COLO668 (cell line): ENCODE data around the gene EPHA6.
A peak's percentile ranks its signal among the peaks of the same experiment; 100 is the strongest.

Experiments
- DNase-seq: peaks from one replicate; lab custom pipeline; 2025; ENCODE audit not compliant: unreplicated experiment; lab: John Stamatoyannopoulos, UW

EPHA6 gene

DNA sequence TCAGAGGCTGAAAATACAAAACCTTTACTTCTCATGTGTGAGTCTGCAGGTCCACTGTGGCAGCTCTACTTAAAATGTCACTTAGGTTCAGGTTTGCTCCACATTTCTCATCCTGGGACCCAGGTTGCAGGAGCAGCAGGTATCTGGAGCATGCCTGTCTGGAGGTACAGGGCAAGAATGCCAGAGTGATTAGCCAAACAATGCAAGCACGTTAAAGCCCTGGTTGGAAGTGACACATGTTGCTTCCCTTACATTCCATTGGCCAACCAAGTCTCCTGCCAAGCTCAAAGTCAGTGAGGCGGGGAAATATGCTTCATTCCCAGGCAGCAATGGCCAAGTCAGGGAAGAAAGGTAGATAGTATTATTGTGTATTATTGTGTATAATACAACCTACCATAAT lies 873.3 kb downstream of the EPHA6 start:
- DNase-seq, result no peak

DNA sequence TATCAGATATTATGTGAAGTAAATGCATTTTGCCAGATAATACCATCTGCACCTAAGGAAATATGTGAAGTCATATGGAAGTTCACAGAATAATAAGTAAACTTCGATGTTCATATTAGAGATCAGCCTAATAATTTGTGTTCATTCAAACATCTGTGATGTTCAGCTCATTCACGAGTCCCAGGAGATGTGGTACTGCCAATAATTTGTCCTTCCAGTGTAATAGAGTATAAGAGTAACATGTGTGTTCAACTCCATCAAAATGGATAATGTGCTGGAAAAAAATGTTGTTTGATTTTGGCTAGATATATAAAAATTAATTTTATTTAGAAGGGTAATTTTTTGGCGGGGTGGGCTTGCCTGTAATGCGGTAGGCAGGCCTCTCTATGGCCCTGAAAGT lies 874.7 kb downstream of the EPHA6 start:
- DNase-seq, result no peak

DNA sequence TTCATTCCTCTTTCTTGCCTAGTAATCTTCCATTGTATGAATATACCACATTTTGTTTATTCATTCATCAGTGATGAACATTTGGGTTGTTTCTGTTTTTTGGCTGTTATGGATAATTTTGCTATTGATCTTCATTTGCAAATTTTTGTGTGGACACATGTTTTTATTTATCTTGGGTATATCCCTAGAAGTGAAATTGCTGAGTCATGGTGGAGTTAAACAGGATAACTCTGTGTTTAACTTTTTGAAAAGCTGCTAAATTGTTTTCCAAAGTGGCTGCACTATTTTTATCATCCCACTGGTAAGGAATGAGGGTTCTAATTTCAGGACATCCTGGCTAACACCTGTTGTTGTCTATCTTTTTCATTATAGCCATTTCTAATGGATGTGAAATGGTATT lies 875.6 kb downstream of the EPHA6 start:
- no peak for DNase-seq

DNA sequence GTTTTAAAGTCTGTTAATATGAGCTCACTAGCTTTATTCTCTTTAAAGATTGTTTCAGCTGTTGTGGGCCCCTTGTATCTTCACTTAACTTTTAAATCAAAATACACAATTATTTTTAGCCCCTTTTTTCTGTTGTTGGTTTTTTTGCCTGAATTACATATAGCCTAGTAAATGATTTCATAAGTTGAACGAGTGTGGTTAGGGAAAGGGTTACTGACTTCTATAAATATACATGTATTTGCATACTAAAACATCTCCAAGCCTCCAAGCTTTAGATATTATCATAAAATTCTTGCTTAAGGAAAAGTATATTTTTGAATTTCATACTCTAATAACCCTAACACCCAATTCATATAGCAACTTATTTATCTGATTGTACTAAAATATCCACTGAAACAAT lies 877.0 kb downstream of the EPHA6 start:
- no peak for DNase-seq

DNA sequence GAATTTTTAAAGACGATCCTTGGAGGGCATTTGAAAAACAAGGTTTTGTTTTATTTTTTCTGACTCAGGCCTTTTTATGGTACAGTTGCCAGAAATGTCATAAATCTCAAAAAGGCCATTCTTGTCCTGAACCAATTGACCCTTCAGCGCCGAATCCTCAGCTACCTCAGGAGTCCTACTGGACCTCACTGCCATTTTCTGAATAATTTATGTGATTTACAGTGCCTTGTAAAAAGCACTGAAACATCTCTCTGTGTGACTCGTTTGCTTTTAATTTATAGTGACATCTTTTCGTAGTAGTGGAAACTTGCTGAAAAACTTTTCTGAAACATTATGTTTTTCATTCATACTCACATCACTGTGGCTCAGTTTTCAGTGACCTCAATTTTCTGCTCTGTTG lies 878.0 kb downstream of the EPHA6 start:
- no peak for DNase-seq

DNA sequence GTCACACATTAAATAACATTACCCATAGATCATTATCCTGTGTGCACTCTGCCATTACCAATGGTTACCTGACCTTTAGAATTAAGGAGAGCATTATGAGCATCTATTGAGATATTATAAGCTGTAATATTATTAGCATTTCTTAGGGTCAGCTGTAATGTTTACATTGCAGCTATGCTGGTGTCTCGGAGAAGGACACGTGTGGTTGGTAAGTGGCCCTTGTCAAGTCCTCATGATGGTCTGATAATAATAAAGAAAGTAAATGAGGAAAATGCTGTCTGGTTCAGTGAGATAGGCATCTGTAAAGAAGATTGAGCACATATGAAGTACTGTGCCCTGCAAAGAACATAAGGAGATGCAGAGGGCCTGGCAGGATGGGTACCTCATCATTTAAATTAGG lies 878.4 kb downstream of the EPHA6 start:
- no peak for DNase-seq

DNA sequence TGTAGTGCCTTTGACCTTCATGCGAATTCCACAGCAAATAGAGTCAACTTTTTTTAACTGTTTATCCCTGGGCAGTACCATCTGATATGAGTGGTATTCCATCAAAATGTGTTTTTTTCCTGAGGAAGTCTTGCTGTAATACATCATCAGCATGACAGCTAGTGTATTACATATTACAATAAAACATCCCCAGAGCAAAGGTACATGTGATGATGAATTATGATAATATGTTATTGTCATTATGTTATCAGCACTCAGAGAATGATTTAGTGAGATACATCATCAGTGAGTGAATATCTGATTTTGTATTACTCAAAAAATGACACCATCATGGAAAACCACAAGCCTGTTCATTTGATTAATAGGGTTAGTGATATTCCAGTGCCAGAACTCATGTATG lies 880.5 kb downstream of the EPHA6 start:
- no peak for DNase-seq

DNA sequence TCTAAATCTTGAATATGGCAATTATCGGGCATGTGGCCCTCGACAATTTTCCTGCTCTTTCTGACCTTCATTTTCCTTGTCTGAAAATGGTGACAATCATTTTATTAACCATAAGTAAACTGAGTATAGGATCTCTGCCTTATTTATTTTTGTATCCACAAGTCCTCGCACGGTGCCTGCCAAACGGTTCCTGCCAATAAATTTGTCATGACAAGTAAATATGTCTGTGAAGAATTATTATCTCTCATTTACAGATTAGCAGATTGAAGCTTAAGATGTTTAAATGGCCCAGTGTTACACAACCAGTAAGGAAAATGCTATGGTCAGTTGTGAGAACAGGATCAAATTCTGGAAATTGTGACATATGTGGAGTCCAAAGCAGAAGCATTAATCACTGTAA lies 884.3 kb downstream of the EPHA6 start:
- no peak for DNase-seq

DNA sequence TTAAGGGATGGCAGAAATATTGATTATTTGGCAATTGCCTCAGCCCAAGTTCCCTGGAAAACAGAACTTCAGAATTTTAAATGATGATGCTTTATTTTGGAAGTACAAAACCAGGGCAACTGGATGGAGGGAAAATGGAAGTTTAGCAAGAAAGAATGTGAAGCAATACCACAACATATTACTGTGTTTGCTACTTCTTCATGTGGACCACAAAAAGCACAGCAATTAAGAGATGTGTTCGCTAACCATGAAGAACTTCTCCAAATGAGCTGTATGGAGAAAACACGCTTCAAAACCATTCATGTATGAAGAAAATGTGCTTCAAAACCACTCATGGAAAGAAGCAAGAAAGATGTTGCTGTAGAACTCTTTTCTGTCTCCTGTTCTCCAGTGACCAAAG lies 885.5 kb downstream of the EPHA6 start:
- DNase-seq, result no peak

DNA sequence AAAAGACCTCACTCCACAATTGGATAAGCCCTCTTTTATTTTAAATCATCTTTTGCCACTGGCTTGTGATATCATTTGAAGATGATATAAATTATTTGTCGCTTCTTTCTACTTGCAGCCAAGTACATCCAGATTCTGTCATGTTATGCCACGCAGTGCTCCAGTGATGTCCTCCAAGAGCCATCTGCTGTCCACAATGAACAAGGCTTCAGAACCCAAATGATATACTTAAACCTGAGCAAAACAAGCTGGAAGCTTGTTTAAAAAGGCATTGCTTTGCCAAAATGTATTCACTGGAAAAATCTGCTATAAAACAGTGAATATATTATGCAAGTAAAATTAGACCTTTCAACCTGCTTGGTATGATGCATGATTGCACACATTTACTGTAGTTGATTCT lies 891.4 kb downstream of the EPHA6 start:
- no peak for DNase-seq

DNA sequence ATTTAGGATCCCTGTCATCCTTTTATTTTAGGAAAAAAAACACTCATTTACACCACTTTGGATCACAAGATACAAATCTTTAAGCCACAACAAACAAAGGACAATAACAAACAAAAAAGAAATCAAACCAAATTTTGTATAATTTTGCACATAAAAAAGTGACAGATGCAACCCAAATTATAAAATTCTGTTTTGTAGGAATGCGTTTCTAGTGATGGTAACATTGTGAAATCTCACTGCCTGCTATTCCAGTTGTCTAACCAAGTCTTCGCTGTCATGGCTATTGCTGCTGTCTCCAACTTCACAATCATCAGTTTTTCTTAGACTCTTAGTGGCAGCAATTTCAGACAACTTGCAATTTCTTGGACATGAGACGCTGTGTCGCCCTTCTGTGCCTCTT lies 891.8 kb downstream of the EPHA6 start:
- DNase-seq, result no peak

DNA sequence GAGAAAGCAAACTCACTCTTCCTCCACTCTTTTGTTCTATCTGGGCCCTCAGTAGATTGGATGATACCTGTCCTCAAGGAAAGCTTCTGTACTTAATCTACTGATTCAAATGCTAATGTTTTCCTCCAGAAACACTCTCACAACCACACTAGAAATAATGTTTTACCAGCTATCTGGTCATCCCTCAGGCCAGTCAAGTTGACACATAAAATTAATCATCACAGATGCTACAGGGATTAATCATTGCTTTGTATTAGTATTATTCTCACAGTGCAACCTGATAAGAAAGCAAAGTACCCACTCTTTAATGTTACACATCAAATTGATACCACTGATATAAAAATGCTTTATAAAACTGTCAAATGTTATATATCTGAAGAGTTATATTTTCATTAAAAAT lies 897.3 kb downstream of the EPHA6 start:
- DNase-seq, result no peak

DNA sequence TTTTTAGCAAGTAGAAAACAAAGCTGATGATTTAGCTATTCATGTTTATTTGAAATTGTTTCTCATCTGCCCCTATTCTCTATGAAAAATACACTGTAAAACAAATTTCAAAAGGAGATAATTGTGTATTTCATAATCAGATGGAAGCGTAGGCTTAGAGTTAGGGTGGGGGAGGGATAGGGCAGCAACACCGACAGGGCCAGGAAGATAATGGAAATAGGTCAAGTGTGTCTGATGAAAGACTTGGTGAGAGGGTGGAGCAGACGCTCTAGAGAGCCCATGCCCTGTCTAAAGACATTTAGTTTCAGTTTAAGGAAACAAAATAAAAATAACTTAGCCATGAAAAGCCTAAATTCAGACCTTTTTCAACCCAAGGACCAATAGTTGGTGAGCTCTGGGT lies 898.5 kb downstream of the EPHA6 start:
- no peak for DNase-seq

DNA sequence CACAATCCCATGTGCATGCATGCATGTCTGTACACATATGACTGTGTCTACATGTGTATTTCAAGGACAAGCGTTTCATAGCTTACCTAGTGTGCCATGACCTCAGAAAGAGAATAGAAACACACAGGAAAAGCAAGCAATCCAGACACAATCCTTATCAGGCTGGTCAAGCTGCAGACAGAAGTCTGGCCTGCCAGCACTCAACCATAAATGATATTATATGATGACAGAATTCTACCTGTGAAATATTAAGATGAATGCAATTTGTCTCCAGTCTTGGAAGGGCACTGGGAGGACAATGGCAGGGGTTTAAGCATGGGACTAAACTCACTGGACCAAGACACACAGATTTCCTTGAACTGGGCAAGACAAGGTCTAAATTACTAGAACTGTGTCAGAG lies 899.2 kb downstream of the EPHA6 start:
- DNase-seq, result no peak

DNA sequence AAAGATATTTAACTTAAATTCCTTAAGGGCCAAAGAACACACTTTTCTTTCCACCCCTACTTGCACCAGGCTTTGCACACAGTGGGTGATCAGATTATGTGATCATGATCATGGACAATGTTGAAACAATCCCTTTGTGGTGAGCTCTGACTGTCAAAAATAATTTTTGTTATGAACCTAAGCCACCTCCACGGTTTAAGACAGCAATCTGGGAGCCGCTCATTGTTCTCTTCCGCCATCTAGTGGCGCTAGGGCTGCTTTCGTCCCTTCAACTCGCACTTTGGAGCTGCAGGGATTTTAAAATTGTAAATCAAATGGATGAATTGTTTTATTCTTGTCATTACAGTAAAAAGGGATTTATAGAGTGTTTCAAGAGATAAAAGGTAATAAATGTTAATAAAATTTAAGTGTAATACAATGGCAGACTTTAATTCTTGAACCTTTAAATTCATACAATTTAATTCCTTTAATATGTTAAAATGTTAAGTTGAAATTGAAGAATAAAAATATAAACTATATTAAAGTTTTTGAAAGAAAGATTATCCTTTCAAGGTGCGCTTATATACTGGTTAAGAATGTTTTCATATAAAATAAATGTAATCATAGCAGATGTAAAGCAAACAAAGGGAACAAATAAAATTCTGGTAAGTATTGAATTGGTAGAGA lies 904.9 kb downstream of the EPHA6 start:
- DNase-seq, result peak; percentile 57

DNA sequence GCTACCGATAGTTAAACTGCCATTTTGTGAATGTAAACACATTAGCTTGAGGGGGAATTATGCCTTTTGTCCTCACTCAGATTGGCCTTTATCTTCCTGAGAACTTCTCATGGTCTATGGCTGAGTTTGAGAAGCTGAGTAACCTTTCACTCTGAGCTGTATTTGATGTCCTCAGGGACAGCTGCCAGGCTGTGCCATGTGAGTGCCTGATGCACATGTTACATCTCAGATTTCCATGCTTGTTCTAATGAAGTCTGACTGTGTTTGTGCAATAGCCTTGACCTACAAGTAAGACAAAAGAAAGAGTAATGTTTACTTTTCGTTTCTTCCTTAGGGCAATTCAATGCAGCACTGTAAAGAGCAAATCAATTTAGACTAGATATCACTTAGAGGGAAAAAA lies 906.0 kb downstream of the EPHA6 start:
- DNase-seq, result peak; percentile 1

DNA sequence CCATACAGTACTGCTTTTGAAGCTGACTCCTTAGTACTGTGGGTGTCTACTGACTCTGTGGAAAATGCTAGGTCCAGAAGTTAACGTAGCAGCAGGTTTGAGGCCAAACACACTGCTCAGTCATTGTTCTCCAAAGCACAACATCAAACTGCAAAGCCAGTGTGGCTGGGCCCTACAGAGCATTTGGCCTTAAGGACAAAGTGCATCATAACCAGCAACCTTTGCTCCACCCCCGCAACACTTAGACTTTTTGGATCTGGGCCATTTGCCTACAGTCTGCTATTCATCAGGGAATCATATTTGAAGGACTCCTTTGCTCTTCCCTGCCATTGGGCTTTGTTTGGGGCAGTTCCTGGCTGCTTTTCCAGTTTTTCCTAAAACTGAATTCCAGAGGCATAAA lies 907.1 kb downstream of the EPHA6 start:
- no peak for DNase-seq

DNA sequence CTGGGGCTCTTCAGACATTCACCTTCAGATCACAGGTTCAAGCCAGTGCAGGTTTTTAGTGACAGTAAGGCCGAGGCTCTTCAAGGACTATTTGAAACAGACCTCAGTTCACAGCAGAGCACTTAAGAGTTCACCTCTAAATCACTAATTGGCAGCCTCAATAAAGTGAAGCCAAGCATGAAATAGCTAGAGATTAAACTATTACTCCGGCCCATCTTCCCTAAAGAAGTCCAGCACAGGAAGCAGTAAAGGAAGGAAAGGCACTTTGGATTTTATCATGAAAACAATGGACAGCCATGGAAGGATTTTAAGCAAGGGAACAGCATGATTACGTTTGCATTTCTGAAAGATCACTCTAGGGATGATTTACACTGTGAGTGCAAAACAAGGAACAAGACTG lies 922.5 kb downstream of the EPHA6 start:
- no peak for DNase-seq

DNA sequence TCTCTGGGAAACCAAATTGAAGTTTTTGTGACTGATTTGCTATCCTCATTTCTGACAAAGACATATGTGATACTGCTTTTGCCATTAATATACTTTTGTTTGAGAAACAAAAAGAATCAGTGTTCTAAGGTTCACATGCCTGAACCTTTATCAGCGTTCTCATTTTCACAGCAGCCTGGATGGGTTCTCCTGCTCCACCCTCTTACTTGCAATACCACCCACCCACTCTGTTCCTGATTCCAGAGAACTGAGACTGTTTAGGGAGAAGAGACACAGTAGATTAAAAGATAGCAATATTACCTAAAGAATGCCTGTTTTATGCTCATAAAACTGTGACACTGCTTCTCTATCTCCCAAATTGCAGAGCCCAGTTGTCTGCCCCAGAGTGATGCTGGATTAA lies 924.4 kb downstream of the EPHA6 start:
- no peak for DNase-seq

DNA sequence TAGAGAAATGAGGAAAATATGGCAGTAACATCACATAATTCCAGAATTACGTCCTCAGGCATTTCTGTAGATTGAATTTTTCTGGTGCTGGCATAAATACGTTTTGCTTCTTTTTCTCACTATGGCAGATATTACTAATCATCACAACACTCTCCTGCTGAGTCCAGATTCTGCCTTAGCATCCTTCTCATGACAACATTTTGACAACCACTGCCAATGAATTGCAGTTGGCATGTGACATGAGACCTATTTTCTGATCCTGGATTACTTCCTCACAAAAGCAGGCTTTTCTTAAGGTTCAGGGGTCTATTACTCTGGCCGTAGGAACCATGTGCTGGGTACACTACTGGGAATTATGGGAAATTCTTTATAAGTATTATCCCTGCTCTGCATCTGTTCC lies 927.6 kb downstream of the EPHA6 start:
- no peak for DNase-seq

DNA sequence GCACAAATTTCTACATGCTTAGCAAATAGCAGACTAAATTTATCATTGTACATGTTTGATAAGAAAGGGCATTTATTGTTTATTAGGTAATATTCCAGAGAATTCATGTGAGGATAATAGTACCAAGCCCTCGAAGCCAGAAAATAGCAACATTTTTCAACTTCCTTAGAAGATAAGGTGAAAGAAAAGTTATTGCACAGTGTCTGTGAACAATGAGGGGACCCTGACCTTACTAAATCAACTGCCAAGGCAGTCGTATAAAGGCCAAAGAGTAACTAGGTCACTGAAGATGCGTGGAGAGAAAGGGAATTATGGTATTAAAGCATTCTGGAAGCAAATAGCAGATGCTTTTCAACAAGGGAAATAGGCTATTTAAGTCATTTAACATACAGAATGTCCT lies 929.9 kb downstream of the EPHA6 start:
- no peak for DNase-seq

DNA sequence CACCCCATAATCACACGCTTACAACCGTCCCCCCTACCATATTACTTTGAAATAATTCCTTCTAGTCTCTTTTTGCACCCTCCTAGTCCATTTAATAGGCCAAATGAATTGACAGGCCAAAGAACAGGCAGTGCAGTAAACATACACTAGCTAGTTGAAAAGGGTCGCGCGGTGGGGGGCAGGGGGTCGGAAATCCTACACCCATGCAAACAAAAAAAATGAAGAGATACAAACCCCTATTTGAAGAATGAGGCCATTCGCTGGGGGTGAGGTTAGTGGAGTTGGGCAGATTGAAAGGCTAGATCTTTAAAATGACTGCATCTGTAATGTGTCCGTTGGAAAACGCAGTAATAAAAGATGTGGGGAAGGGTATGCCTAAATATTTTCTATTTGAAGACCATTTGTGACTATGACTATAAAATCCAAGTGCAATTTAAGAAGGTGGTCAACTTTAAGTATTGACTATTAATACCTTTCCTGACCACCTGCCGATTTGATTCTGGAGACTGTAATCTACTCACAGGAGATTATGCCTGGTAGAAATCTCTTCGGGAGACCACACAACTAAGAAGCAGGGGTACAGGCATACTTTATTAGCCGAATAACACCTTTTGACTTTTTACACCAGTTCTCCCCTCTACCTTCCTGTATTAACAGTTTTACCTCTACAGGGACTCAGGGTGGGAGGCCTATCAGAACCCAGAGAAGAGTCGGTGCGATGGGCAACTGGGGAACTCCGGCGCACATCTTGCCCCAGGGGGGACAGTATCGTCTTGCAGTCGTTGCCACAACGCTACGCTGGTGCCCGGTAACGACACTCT lies 949.4 kb downstream of the EPHA6 start:
- no peak for DNase-seq
